K562 (cell line): Measurements from ENCODE around the gene C17orf113. TPM values are rescaled to one million over a fixed set of nuclear protein-coding genes. Genes with fewer than 3 reads are reported as not detected.
A peak's percentile ranks its signal among the peaks of the same experiment; 100 is the strongest.

Experiments used
- ATAC-seq: fragments of 200-7000 bp; cut with Tn5 transposase; 3 replicates; pipeline ENCODE4 v1.9.1; 2020; ENCODE audit warnings: moderate library complexity
- BruUV-seq: library from RNA; stranded (reverse); fragments of 400-500 nt; replicated peaks from 2 replicates; lab custom pipeline; 2021; lab: Mats Ljungman, UMichigan
- CTCF ChIA-PET: fragments of 300-600 bp; formaldehyde crosslinking; extraction: SDS; loops from one replicate; lab custom pipeline; 2021; ENCODE audit warnings: low intra/inter-chr PET ratio; lab: Yijun Ruan, JAX
- POLR2A ChIA-PET: fragments of 300-600, 350-650 bp; sonication (Branson Sonifier 250); formaldehyde crosslinking; extraction: SDS; loops from one replicate; lab custom pipeline; 2021; ENCODE audit warnings: antibody characterized with exemption, inconsistent platforms; lab: Yijun Ruan, JAX
- DNase-seq, 4 experiments: peaks; one replicate each; pipeline versions ENCODE4 v3.0.0 to v3.0.0-alpha.2; 2011 to 2018; ENCODE audit warnings: low spot score in 3 of 4, mixed read lengths in 3 of 4; ENCODE audit errors: extremely low read depth in 1 of 4
- FAIRE-seq: peaks from 2 replicates; lab custom pipeline; 2011; peaks lifted over from hg19 to GRCh38; lab: Jason Lieb, UNC
- H2AFZ ChIP-seq: 2 replicates; pipeline ENCODE4 v1.6.0; 2011; ENCODE audit warnings: low read depth, low read length, control low read depth, inconsistent platforms
- H3K27ac ChIP-seq: fragments of 200-600 bp; 3 replicates; pipeline ENCODE4 v1.8.0; 2011; ENCODE audit warnings: low read depth, mild to moderate bottlenecking, control low read depth, inconsistent platforms, low read length, moderate library complexity, mixed read lengths; ENCODE audit errors: extremely low read depth
- H3K27me3 ChIP-seq, 2 experiments: fragments of 300-600 bp in 1 of 2; 2 replicates in 1 of 2; 3 replicates in 1 of 2; pipeline versions ENCODE4 v1.6.0 to v1.8.0; 2011; ENCODE audit warnings: inconsistent platforms in 2 of 2, low read length in 2 of 2, mild to moderate bottlenecking in 1 of 2, mixed read lengths in 1 of 2, moderate library complexity in 1 of 2; ENCODE audit not compliant: control insufficient read depth in 2 of 2, insufficient read depth in 2 of 2
- H3K36me3 ChIP-seq: fragments of 300-600 bp; 3 replicates; pipeline ENCODE4 v1.8.0; 2011; ENCODE audit warnings: mild to moderate bottlenecking, low read length, inconsistent platforms; ENCODE audit not compliant: control insufficient read depth, insufficient read depth
- H3K4me1 ChIP-seq, 2 experiments: fragments of 200-600 bp in 1 of 2; replicated peaks in 1 of 2; 2 replicates in 1 of 2; 3 replicates in 1 of 2; pipeline versions ENCODE4 v1.5.1 to v1.8.0; 2011; ENCODE audit warnings: inconsistent platforms in 2 of 2, low read length in 2 of 2, mild to moderate bottlenecking in 1 of 2, mixed read lengths in 1 of 2, moderate library complexity in 1 of 2; ENCODE audit not compliant: control insufficient read depth in 2 of 2, insufficient read depth in 2 of 2
- H3K4me2 ChIP-seq: 2 replicates; pipeline ENCODE4 v1.6.1; 2011; ENCODE audit warnings: low read length, control low read depth, inconsistent platforms, mixed read lengths; ENCODE audit not compliant: insufficient read depth
- H3K4me3 ChIP-seq: fragments of 200-600 bp; sonication (generic), shearing (Covaris generic); 2 replicates; pipeline ENCODE4 v1.5.1; 2016; ENCODE audit warnings: control low read depth, inconsistent platforms
- H3K79me2 ChIP-seq: fragments of 200-600 bp; 3 replicates; pipeline ENCODE4 v1.8.0; 2011; ENCODE audit warnings: low read length, inconsistent platforms; ENCODE audit not compliant: control insufficient read depth, insufficient read depth
- H3K9ac ChIP-seq, 2 experiments: 2 replicates each; pipeline versions ENCODE4 v1.6.0 to v1.6.1; 2011; ENCODE audit warnings: low read depth in 2 of 2, low read length in 2 of 2, control low read depth in 1 of 2, inconsistent platforms in 1 of 2, mild to moderate bottlenecking in 1 of 2, mixed read lengths in 1 of 2; ENCODE audit not compliant: insufficient read depth in 1 of 2
- H3K9me1 ChIP-seq: one replicate; pipeline ENCODE4 v1.6.0; 2011; ENCODE audit warnings: inconsistent platforms, mild to moderate bottlenecking, low read length, moderate library complexity; ENCODE audit not compliant: control insufficient read depth, insufficient read depth
- H3K9me3 ChIP-seq: replicated peaks from 2 replicates; pipeline ENCODE4 v1.5.1; 2011; ENCODE audit warnings: low read depth, low read length, inconsistent platforms; ENCODE audit not compliant: control insufficient read depth, insufficient read depth
- H4K20me1 ChIP-seq: replicated peaks from 2 replicates; pipeline ENCODE4 v1.6.1; 2011; ENCODE audit warnings: low read length, inconsistent platforms, mixed read lengths; ENCODE audit not compliant: control insufficient read depth, insufficient read depth
- ETV5 ChIP-seq: sonication (generic); formaldehyde crosslinking; IDR thresholded peaks from 2 replicates; pipeline ENCODE4 v1.4.0; 2020; ENCODE audit warnings: low read depth, mild to moderate bottlenecking, missing genetic modification reagents
- MAFG ChIP-seq: fragments of 450-650 bp; conservative IDR thresholded peaks from 2 replicates; pipeline ENCODE4 v1.6.1; 2016; ENCODE audit warnings: missing genetic modification characterization, missing compliant biosample characterization
- NFIC ChIP-seq: fragments of 450-650 bp; IDR thresholded peaks from 2 replicates; pipeline ENCODE4 v1.6.1; 2017; ENCODE audit warnings: mild to moderate bottlenecking, inconsistent platforms
- POLR2AphosphoS5 ChIP-seq: IDR thresholded peaks from 2 replicates; pipeline ENCODE4 v1.6.1; 2011; ENCODE audit warnings: mild to moderate bottlenecking, low read depth, low read length, moderate library complexity; ENCODE audit not compliant: control insufficient read depth, insufficient read depth
- SMARCC2 ChIP-seq: fragments of 450-650 bp; IDR thresholded peaks from 2 replicates; pipeline ENCODE4 v1.6.1; 2017; ENCODE audit warnings: antibody characterized with exemption, moderate library complexity, mild to moderate bottlenecking, low read depth
- TBP ChIP-seq: optimal IDR thresholded peaks from 2 replicates; pipeline ENCODE3; 2011; ENCODE audit warnings: low read depth, low read length, improper control_type of control experiment
- WGBS: fragments of 100-300 bp; shearing (Covaris generic); methylation state at CpG from one replicate; pipeline ENCODE4 v1.1.6; 2016; ENCODE audit warnings: low coverage, mixed read lengths; ENCODE audit not compliant: insufficient coverage; ENCODE audit errors: missing lambda C conversion rate; 5-methylcytosine and 5-hydroxymethylcytosine counted together
- in situ Hi-C: fragments of 300-500 bp; cut with MboI; formaldehyde crosslinking; loops from 4 replicates; pipeline ENCODE4 v1.15.0; 2018; ENCODE audit warnings: inconsistent platforms, mixed read lengths
- intact Hi-C: fragments of 100-400 bp; cut with micrococcal nuclease; formaldehyde crosslinking; loops from 2 replicates; pipeline ENCODE4 v1.14.2; 2022
- polyA plus RNA-seq, 8 experiments: library from polyadenylated mRNA; depleted of rRNA in 4 of 8; stranded (reverse) in 5 of 8; unstranded in 3 of 8; fragments of >200 nt; fragmentation: Nextera tagmentation in 2 of 8; fragmentation: Illumina TruSeq in 1 of 8; extraction: Ambion mirVana in 2 of 8; extraction: Trizol in 1 of 8; gene quantifications; 2 replicates each; pipeline versions ENCODE4 v1.2.1 to v1.2.3, GENCODE V29; 2011 to 2014; ENCODE audit warnings: inconsistent platforms in 1 of 8, missing spikeins in 1 of 8
- total RNA-seq, 7 experiments: library from RNA; depleted of rRNA in 6 of 7; stranded (reverse); fragments of >200 nt in 6 of 7; fragmentation: Illumina TruSeq in 2 of 7; extraction: Trizol in 2 of 7; gene quantifications; 2 replicates each; pipeline versions ENCODE4 v1.2.1 to v1.2.3, GENCODE V29; 2011 to 2021; ENCODE audit warnings: low replicate concordance in 1 of 7

Gene C17orf113
- total and polyA plus RNA-seq, 9 of the 15 experiments (the other 6 are each of a cell fraction or from before 2014, with no cell fraction given), result 0.10 to 1.2 (median 0.31) TPM

- intact Hi-C loops (no loop called here), in situ Hi-C loops (no loop called here)
- POLR2A ChIA-PET, result interaction anchor here (0.6 to 1.9 kb wide), 8 partner anchors 9 to 1733 kb away, joined by 3 to 8 read pairs (median 4); partner anchors contain the start of gene NKIRAS2
- H3K4me1 ChIP-seq, result peaks cover 0 to 28% of the 10 kb centered on the region in 2 experiments; a peak in 3 of 5 replicates
- TF ChIP-seq POLR2AphosphoS5 (no peak), MAFG (no peak), TBP (no peak), ETV5 (no peak), NFIC (peak; percentile 49), SMARCC2 (no peak)
- CTCF ChIA-PET, result no interaction called here
- H3K27ac ChIP-seq, result no peak overlapping the region
- H3K4me2 ChIP-seq, result no peak overlapping the region
- no peaks in the 10 kb centered on the region for H4K20me1 ChIP-seq
- no peak for ATAC-seq
- FAIRE-seq, result no peak
- H3K4me3 ChIP-seq, result no peak overlapping the region
- H3K9me1 ChIP-seq, result no peaks in the 10 kb centered on the region
- BruUV-seq, result no TSS peak
- no peak overlapping the region for H2AFZ ChIP-seq
- 70% methylated on average over 40 of the region's 77 CpGs for WGBS
- no peaks in the 10 kb centered on the region for H3K36me3 ChIP-seq
- DNase-seq, result no peak
- H3K79me2 ChIP-seq, result no peaks in the 10 kb centered on the region
- H3K27me3 ChIP-seq, result no peaks in the 10 kb centered on the region
- no peak overlapping the region; a peak in 1 of 4 replicates for H3K9ac ChIP-seq
- no peaks in the 10 kb centered on the region for H3K9me3 ChIP-seq
These were observed 10.3 kb downstream of the C17orf113 start for GRCh38 chr17:42039794-42040763.
